ENCODE data around the gene ZFYVE9. TPM values are rescaled to one million over a fixed set of nuclear protein-coding genes. Genes with fewer than 3 reads are reported as not detected.

Gene ZFYVE9
- total and polyA plus RNA-seq, 12 donors: 3.4 to 28.9 (median 22.2) TPM

DNA sequence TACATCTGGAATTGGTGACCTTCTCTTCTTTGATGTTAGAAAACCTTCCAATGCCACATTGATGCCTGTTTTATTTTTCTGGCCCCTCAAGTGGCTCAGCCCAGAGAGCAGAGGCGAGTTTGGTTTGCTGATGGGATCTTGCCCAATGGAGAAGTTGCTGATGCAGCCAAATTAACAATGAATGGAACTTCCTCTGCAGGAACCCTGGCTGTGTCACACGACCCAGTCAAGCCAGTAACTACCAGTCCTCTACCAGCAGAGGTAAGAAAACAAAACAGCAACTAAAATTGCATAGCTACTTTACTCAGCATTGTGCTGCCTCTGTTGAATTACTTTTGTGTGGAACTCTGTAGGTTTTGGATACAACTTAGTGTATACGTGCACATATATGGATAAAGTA is 126.5 kb downstream of the ZFYVE9 start:
- no peak overlapping the region for H3K4me3 ChIP-seq
- H3K9me3 ChIP-seq (replicated peaks in 1 of 3): no peaks in the 10 kb centered on the region
- 62 to 65% (median 63%) methylated on average over 3 of the region's 3 CpGs for WGBS, 4 donors
- no peaks in the 10 kb centered on the region for H3K4me1 ChIP-seq (replicated peaks in 1 of 2)
- H3K27ac ChIP-seq: no peak overlapping the region
- peak in 4 of 7 donors; percentile 16 to 56 (median 25) for DNase-seq
- H3K27me3 ChIP-seq: no peaks in the 10 kb centered on the region
- intact Hi-C loops (cut with DNase I): no loop called here
- no peaks in the 10 kb centered on the region for H3K36me3 ChIP-seq (replicated peaks in 1 of 2)
- no peak for TF ChIP-seq POLR2A (IDR thresholded peaks at IDR 0.05)
- TF ChIP-seq, protein P1, sequence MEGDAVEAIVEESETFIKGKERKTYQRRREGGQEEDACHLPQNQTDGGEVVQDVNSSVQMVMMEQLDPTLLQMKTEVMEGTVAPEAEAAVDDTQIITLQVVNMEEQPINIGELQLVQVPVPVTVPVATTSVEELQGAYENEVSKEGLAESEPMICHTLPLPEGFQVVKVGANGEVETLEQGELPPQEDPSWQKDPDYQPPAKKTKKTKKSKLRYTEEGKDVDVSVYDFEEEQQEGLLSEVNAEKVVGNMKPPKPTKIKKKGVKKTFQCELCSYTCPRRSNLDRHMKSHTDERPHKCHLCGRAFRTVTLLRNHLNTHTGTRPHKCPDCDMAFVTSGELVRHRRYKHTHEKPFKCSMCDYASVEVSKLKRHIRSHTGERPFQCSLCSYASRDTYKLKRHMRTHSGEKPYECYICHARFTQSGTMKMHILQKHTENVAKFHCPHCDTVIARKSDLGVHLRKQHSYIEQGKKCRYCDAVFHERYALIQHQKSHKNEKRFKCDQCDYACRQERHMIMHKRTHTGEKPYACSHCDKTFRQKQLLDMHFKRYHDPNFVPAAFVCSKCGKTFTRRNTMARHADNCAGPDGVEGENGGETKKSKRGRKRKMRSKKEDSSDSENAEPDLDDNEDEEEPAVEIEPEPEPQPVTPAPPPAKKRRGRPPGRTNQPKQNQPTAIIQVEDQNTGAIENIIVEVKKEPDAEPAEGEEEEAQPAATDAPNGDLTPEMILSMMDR (IDR thresholded peaks at IDR 0.05): no peak

DNA sequence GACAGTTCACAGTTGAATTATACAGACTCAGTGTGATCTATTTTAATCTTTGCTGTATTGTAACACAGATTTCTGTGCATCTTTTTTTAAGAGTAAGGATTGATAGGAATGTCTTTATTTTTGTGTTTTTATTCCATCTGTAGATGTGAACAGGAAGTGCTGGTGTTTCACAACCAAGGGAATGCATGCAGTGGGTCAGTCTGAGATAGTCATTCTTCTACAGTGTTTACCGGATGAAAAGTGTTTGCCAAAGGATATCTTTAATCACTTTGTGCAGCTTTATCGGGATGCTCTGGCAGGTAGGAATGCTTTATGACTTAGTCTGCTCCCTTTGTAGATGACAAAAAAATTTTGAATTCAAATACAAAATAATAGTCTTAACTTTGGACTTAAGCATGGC is 139.6 kb downstream of the ZFYVE9 start:
- intact Hi-C loops (cut with DNase I): no loop called here
- TF ChIP-seq, protein P1 (IDR thresholded peaks at IDR 0.05): no peak
- no peak for TF ChIP-seq POLR2A (IDR thresholded peaks at IDR 0.05)
- no peak overlapping the region for H3K4me3 ChIP-seq
- H3K36me3 ChIP-seq (replicated peaks in 1 of 2): no peaks in the 10 kb centered on the region
- DNase-seq: peak in 1 of 7 donors; percentile 12
- WGBS, 4 donors: 64 to 78% (median 71%) methylated on average over 2 of the region's 2 CpGs
- no peak overlapping the region for H3K27ac ChIP-seq
- H3K4me1 ChIP-seq (replicated peaks in 1 of 2): no peaks in the 10 kb centered on the region
- no peaks in the 10 kb centered on the region for H3K27me3 ChIP-seq
- no peaks in the 10 kb centered on the region for H3K9me3 ChIP-seq (replicated peaks in 1 of 3)

DNA sequence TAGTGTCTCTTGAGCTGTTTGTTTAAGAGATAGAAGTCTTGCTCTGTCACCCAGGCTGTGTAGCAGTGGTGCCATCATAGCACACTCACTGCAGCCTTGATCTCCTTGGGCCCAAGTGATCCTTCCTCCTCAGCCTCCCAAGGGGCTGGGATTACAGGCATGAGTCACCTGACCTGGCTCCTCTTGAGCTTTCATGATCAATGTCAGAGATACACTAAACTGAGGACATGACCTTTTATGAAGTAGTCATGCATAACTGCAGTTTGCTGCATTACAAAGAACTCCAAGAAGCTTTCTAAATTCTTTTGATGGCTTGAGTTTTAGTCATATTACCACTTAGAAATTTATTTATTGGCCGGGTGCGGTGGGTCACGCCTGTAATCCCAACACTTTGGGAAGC is 146.4 kb downstream of the ZFYVE9 start:
- 86 to 97% (median 93%) methylated on average over 3 of the region's 3 CpGs for WGBS, 4 donors
- Histone ChIP-seq H3K36me3 (replicated peaks in 1 of 2) (no peaks in the 10 kb centered on the region), H3K4me1 (replicated peaks in 1 of 2) (peaks cover 0 to 5% of the 10 kb centered on the region in 2 donors), H3K27me3 (no peaks in the 10 kb centered on the region), H3K4me3 (no peak overlapping the region), H3K27ac (no peak overlapping the region), H3K9me3 (replicated peaks in 1 of 3) (no peaks in the 10 kb centered on the region)
- intact Hi-C loops (cut with DNase I): no loop called here
- no peak for TF ChIP-seq POLR2A (IDR thresholded peaks at IDR 0.05)
- TF ChIP-seq, protein P1 (IDR thresholded peaks at IDR 0.05): no peak
- peak in 4 of 7 donors; percentile 13 to 27 (median 24) for DNase-seq

DNA sequence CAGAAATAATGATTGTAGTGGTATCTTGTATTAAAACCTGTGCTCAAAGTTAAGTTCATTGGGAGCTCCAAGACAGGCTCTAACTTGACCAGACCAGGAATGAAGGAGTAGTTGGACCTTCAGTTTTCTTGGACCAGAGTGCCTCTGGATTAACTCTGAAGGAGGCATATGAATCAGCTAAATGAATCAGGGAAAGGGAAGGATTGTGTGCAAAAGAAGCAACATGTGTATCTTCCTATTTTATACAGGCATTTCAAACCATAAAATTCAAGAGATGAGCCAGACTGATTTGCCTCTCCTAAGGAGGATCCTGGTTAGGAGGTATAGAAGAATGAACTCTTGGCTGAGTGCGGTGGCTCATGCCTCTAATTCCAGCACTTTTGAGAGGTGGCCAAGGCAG is 152.7 kb downstream of the ZFYVE9 start:
- Histone ChIP-seq H3K4me1 (replicated peaks in 1 of 2) (no peaks in the 10 kb centered on the region), H3K9me3 (replicated peaks in 1 of 3) (no peaks in the 10 kb centered on the region), H3K4me3 (no peak overlapping the region), H3K27me3 (no peaks in the 10 kb centered on the region), H3K27ac (no peak overlapping the region), H3K36me3 (replicated peaks in 1 of 2) (no peaks in the 10 kb centered on the region)
- WGBS, 4 donors: 90 to 100% (median 94%) methylated on average over 1 of the region's 1 CpG
- no peak for DNase-seq
- intact Hi-C loops (cut with DNase I): no loop called here
- no peak for TF ChIP-seq POLR2A (IDR thresholded peaks at IDR 0.05)
- TF ChIP-seq, protein P1 (IDR thresholded peaks at IDR 0.05): no peak

Measured in adrenal gland (tissue), 12 donors.